GM13977 (cell line): ENCODE measurements around the gene SLIT3.

ENCODE experiments used
- DNase-seq: peaks from one replicate; pipeline ENCODE4 v3.0.0; 2012; ENCODE audit warnings: low spot score
- in situ Hi-C: fragments of 300-500 bp; cut with MboI; formaldehyde crosslinking; loops from one replicate; pipeline ENCODE4 v1.12.0; 2022; ENCODE audit warnings: low sequenced_read_pairs, low pct_unique_long_range_greater_than_20kb, mixed read lengths, inconsistent platforms; ENCODE audit not compliant: unreplicated experiment
- TF ChIP-seq, protein P1 (sequence below): IDR thresholded peaks from 2 replicates; pipeline ENCODE4 v1.5.1; 2012; ENCODE audit warnings: mild to moderate bottlenecking, control low read depth; ENCODE audit not compliant: insufficient read depth; ENCODE audit errors: extremely low read depth, missing control alignments

The SLIT3 gene

DNA sequence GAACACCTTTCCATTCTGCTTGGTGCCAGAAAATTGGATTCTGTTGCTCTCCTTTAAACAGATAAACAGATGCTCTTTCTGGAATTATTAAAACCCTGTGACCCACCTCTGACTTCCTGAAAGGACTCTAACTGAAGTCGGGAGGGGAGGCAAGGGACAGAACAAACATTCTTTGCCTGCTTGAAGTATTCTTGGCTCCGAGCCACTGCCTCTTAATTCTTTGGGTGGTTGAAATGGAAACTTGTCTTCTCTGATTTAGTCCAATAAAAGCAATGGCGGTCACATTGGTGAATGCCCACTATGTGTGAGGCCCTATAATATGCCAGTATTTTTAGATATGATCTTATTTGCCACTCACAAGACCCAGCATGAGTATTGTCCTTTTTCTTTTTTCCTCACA, 236.8 kb downstream of the SLIT3 start:
- no peak for DNase-seq
- TF ChIP-seq, protein P1, sequence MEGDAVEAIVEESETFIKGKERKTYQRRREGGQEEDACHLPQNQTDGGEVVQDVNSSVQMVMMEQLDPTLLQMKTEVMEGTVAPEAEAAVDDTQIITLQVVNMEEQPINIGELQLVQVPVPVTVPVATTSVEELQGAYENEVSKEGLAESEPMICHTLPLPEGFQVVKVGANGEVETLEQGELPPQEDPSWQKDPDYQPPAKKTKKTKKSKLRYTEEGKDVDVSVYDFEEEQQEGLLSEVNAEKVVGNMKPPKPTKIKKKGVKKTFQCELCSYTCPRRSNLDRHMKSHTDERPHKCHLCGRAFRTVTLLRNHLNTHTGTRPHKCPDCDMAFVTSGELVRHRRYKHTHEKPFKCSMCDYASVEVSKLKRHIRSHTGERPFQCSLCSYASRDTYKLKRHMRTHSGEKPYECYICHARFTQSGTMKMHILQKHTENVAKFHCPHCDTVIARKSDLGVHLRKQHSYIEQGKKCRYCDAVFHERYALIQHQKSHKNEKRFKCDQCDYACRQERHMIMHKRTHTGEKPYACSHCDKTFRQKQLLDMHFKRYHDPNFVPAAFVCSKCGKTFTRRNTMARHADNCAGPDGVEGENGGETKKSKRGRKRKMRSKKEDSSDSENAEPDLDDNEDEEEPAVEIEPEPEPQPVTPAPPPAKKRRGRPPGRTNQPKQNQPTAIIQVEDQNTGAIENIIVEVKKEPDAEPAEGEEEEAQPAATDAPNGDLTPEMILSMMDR: no peak
- in situ Hi-C loops: no loop called here

DNA sequence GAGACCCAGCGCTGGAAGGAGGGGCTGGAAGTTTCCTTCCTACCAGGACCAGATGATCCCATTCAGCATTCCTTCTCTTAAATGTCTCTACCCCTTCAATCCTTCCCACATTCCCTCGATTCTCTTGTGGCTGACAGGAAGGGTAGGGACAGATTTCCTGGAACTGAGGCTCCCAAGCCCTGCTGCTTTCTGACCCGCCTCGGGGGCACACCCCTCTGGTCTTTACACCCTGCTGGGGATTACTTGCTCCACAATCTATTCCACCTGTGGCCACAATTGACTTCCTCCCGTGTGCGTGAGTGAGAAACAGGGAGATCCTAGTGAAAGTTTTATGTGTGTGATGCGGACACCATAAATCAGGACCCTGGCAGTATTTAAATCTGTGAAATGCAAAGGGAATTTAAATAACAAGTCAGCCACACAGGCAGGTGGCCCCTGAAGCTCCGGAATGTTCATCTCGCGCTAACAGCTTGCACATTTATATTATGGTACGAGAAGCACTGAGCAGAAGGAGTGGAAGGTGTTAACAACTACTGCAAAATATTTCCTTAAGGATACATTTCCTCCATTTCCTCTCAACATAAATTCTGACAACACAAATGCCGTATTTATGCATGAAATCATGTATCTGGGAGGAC, 237.5 kb downstream of the SLIT3 start:
- TF ChIP-seq, protein P1: no peak
- DNase-seq: no peak
- in situ Hi-C loops: no loop called here

DNA sequence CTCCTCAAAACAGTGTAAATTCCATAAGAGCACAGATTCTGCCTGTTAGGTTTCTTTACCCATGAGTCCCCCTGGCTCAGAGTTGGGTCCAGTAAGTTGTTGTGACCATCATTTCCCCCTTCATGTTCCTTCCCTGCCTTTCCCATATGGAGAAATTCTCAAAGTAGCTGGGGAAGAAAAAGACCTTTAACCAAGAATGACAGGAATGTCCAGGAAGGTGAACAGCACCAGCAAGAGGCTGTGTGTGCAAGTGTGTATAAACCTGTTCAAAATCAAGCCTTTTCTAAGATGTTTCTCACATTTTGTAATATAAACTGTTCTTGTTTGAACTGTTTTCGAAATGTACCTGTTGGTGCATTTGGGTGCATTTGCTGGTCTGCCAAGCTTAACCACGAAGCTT, 238.2 kb downstream of the SLIT3 start:
- TF ChIP-seq, protein P1: no peak
- DNase-seq: no peak
- in situ Hi-C loops: no loop called here

DNA sequence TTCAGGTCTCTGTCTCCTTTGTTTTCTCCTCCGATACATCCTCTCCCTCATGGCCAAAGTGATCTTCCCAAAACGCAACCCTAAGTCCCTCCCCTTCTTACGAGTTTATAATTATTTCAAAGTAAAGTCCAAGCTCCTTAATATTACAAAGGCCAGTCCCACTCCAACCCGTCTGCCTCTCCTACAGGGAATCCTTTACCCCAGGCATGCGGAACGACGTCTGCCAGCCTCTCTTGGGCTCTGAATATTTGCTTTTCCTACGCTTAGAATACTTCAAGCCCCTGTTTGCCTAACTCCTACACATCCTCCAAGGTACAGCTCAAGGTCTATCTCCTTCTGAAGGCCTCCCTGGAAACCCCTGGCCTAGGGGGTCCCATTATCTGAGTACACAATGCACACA, 246.4 kb downstream of the SLIT3 start:
- in situ Hi-C loops: no loop called here
- TF ChIP-seq, protein P1: no peak

DNA sequence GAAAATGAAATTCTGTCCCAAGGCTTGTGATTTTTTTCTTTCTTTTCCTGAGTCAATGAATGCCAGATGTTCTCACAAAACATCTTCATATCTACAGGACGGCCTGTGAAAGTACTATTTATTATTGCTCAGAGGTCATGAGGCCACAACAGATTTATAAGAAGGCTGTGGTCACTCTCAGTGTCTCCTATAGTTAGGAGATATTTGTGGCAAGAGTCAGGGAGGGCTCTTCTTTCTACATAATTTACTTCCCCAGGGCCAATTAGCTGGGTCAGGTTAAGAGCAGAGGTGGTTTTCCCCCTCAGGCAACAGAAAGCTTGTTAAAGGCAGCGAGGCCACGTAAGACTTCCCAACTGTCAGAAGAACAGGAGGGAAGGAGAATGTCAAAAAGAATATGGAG, 248.7 kb downstream of the SLIT3 start:
- no peak for DNase-seq
- in situ Hi-C loops: no loop called here
- TF ChIP-seq, protein P1: no peak

More for the DNA sequence above, 246.4 kb downstream of the SLIT3 start:
- DNase-seq: no peak

DNA sequence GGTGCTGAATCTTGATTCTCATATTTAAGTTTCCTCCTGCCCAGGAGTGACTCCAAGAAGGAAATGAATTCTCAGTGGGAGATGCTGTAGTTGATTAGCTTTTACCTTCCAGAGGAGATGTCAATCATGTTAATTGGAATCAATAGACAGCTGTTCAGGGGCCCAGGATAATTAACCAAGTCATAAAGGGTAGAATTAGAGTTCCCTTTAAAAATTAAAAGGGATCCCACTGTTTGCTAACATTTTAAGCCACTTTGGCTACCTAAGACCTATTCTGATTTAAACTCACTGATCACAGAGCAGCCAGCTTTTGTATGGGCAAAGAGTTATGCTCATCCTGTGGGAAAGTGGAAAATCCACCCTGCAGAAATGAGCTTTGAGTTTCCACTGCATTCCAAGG, 249.6 kb downstream of the SLIT3 start:
- DNase-seq: no peak
- in situ Hi-C loops: no loop called here
- TF ChIP-seq, protein P1: no peak

DNA sequence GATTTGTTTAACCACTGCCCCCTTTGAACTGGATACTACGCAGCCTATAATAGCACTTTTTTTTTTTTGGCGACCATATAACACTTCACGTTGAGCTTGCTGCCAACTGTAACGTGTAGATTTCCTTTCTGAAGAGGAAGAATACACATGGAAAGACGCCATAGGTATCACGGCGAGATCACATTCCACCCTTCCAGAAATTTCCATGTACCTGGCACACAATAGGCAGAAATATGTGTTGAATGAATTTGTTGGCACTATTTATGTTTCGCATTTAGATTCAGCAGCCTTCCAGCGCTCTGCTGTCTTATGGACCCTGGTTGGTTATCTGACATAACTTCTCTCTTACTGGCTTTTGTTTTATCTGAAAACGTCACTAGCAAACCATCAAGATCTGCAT, 250.3 kb downstream of the SLIT3 start:
- in situ Hi-C loops: no loop called here
- no peak for DNase-seq
- TF ChIP-seq, protein P1: no peak
